ENCODE data around the gene ARHGEF2. TPM values are rescaled to one million over a fixed set of nuclear protein-coding genes. Genes with fewer than 3 reads are reported as not detected.
A peak's percentile ranks its signal among the peaks of the same experiment; 100 is the strongest.

The ARHGEF2 gene
- total and polyA plus RNA-seq, 10 of the 15 experiments (the other 5 are each of a cell fraction or from before 2014, with no cell fraction given), result 8.1 to 113 (median 69.9) TPM

DNA sequence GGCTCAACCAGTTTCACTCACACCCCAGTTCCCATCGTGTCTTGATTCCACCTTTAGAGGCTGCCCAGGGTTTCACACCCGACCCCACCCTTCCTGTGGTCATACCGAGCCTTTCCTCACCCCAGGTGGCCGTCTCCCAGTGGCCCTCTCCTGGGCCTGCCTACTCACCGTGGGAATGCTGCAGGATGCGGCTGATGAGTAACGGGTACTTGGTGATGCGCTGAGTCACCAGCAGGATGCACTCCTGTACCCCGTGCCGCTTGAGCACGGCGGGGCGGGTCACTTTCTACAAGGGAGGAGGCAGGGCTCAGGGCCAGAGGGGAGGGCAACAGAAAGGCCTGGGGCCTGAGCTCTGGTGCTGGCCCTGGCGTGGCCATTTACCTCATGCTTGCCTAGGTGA is 16.4 kb downstream of the ARHGEF2 start:
- CTCF ChIA-PET, result interaction anchor here (1.4 to 2.8 kb wide), 4 partner anchors 15 to 28 kb away, joined by 4 to 13 read pairs (median 7); no protein-coding TSS in a partner anchor
- Histone ChIP-seq H3K4me2 (ENCODE audit: control insufficient read depth, insufficient read depth) (peak overlapping the region; percentile 13; the same call in 1 of the 2 replicates), H3K4me1 (ENCODE audit: control insufficient read depth, insufficient read depth, low read length) (peaks cover 39% of the 10 kb centered on the region)
- TF ChIP-seq CREM (IDR thresholded peaks at IDR 0.05; ENCODE audit: low read depth) (no peak), EED (IDR thresholded peaks at IDR 0.05; ENCODE audit: low read depth) (peak; percentile 66), CBFB (IDR thresholded peaks at IDR 0.05; ENCODE audit: low read depth) (no peak), IKZF2 (IDR thresholded peaks at IDR 0.05) (no peak), ZNF384 (IDR thresholded peaks at IDR 0.05; ENCODE audit: borderline replicate concordance, low read depth, low read length) (no peak)
- TF ChIP-seq, protein P1, sequence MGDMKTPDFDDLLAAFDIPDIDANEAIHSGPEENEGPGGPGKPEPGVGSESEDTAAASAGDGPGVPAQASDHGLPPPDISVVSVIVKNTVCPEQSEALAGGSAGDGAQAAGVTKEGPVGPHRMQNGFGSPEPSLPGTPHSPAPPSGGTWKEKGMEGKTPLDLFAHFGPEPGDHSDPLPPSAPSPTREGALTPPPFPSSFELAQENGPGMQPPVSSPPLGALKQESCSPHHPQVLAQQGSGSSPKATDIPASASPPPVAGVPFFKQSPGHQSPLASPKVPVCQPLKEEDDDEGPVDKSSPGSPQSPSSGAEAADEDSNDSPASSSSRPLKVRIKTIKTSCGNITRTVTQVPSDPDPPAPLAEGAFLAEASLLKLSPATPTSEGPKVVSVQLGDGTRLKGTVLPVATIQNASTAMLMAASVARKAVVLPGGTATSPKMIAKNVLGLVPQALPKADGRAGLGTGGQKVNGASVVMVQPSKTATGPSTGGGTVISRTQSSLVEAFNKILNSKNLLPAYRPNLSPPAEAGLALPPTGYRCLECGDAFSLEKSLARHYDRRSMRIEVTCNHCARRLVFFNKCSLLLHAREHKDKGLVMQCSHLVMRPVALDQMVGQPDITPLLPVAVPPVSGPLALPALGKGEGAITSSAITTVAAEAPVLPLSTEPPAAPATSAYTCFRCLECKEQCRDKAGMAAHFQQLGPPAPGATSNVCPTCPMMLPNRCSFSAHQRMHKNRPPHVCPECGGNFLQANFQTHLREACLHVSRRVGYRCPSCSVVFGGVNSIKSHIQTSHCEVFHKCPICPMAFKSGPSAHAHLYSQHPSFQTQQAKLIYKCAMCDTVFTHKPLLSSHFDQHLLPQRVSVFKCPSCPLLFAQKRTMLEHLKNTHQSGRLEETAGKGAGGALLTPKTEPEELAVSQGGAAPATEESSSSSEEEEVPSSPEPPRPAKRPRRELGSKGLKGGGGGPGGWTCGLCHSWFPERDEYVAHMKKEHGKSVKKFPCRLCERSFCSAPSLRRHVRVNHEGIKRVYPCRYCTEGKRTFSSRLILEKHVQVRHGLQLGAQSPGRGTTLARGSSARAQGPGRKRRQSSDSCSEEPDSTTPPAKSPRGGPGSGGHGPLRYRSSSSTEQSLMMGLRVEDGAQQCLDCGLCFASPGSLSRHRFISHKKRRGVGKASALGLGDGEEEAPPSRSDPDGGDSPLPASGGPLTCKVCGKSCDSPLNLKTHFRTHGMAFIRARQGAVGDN (IDR thresholded peaks at IDR 0.05), result no peak
- TF ChIP-seq, protein P2, sequence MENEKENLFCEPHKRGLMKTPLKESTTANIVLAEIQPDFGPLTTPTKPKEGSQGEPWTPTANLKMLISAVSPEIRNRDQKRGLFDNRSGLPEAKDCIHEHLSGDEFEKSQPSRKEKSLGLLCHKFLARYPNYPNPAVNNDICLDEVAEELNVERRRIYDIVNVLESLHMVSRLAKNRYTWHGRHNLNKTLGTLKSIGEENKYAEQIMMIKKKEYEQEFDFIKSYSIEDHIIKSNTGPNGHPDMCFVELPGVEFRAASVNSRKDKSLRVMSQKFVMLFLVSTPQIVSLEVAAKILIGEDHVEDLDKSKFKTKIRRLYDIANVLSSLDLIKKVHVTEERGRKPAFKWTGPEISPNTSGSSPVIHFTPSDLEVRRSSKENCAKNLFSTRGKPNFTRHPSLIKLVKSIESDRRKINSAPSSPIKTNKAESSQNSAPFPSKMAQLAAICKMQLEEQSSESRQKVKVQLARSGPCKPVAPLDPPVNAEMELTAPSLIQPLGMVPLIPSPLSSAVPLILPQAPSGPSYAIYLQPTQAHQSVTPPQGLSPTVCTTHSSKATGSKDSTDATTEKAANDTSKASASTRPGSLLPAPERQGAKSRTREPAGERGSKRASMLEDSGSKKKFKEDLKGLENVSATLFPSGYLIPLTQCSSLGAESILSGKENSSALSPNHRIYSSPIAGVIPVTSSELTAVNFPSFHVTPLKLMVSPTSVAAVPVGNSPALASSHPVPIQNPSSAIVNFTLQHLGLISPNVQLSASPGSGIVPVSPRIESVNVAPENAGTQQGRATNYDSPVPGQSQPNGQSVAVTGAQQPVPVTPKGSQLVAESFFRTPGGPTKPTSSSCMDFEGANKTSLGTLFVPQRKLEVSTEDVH (IDR thresholded peaks at IDR 0.05; ENCODE audit: low read depth, partially characterized antibody), result no peak
- TF ChIP-seq, protein P3, sequence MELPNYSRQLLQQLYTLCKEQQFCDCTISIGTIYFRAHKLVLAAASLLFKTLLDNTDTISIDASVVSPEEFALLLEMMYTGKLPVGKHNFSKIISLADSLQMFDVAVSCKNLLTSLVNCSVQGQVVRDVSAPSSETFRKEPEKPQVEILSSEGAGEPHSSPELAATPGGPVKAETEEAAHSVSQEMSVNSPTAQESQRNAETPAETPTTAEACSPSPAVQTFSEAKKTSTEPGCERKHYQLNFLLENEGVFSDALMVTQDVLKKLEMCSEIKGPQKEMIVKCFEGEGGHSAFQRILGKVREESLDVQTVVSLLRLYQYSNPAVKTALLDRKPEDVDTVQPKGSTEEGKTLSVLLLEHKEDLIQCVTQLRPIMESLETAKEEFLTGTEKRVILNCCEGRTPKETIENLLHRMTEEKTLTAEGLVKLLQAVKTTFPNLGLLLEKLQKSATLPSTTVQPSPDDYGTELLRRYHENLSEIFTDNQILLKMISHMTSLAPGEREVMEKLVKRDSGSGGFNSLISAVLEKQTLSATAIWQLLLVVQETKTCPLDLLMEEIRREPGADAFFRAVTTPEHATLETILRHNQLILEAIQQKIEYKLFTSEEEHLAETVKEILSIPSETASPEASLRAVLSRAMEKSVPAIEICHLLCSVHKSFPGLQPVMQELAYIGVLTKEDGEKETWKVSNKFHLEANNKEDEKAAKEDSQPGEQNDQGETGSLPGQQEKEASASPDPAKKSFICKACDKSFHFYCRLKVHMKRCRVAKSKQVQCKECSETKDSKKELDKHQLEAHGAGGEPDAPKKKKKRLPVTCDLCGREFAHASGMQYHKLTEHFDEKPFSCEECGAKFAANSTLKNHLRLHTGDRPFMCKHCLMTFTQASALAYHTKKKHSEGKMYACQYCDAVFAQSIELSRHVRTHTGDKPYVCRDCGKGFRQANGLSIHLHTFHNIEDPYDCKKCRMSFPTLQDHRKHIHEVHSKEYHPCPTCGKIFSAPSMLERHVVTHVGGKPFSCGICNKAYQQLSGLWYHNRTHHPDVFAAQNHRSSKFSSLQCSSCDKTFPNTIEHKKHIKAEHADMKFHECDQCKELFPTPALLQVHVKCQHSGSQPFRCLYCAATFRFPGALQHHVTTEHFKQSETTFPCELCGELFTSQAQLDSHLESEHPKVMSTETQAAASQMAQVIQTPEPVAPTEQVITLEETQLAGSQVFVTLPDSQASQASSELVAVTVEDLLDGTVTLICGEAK (IDR thresholded peaks at IDR 0.05; ENCODE audit: borderline replicate concordance), result no peak
- TF ChIP-seq, protein P4, sequence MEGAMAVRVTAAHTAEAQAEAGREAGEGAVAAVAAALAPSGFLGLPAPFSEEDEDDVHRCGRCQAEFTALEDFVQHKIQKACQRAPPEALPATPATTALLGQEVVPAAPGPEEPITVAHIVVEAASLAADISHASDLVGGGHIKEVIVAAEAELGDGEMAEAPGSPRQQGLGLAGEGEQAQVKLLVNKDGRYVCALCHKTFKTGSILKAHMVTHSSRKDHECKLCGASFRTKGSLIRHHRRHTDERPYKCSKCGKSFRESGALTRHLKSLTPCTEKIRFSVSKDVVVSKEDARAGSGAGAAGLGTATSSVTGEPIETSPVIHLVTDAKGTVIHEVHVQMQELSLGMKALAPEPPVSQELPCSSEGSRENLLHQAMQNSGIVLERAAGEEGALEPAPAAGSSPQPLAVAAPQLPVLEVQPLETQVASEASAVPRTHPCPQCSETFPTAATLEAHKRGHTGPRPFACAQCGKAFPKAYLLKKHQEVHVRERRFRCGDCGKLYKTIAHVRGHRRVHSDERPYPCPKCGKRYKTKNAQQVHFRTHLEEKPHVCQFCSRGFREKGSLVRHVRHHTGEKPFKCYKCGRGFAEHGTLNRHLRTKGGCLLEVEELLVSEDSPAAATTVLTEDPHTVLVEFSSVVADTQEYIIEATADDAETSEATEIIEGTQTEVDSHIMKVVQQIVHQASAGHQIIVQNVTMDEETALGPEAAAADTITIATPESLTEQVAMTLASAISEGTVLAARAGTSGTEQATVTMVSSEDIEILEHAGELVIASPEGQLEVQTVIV (IDR thresholded peaks at IDR 0.05; ENCODE audit: borderline replicate concordance, partially characterized antibody), result no peak

More for the DNA sequence above, 16.4 kb downstream of the ARHGEF2 start:
- no peak overlapping the region for H3K4me3 ChIP-seq
- H2AFZ ChIP-seq (ENCODE audit: control insufficient read depth, low read depth, low read length), result no peak overlapping the region
- ATAC-seq (0 out of 3 replicates have a peak, but pooled peaks have one; percentile 5), FAIRE-seq (no peak), DNase-seq (ENCODE audit: low read depth, low spot score) (no peak)
- H3K9ac ChIP-seq (ENCODE audit: control insufficient read depth, insufficient read depth, low read length), result no peak overlapping the region
- no peaks in the 10 kb centered on the region for H3K9me3 ChIP-seq (replicated peaks; ENCODE audit: control insufficient read depth, insufficient read depth, low read length)
- H4K20me1 ChIP-seq (ENCODE audit: control insufficient read depth, insufficient read depth), result peaks cover 2% of the 10 kb centered on the region
- POLR2A ChIA-PET, result interaction anchor here (0.5 to 8.4 kb wide), 4 partner anchors 14 to 43 kb away, joined by 3 to 180 read pairs (median 4); partner anchors contain the start of gene ARHGEF2
- peaks cover 53 to 54% of the 10 kb centered on the region in 2 experiments for H3K36me3 ChIP-seq (ENCODE audit: control insufficient read depth in 2 of 2, insufficient read depth in 2 of 2, low read length in 1 of 2)
- no peaks in the 10 kb centered on the region for H3K27me3 ChIP-seq (replicated peaks in 1 of 2; ENCODE audit: control insufficient read depth in 2 of 2, insufficient read depth in 2 of 2, low read length in 1 of 2)
- SMC1A ChIA-PET (ENCODE audit: uncharacterized antibody, unreplicated experiment), result interaction anchor here (1.2 to 9.7 kb wide), 4 partner anchors 13 to 24 kb away, joined by 3 to 152 read pairs (median 8); partner anchors contain the start of gene ARHGEF2
- no TSS peak for BruUV-seq (replicated peaks)
- RAD21 ChIA-PET (ENCODE audit: unreplicated experiment), result interaction anchor here (0.9 to 7.5 kb wide), 3 partner anchors 14 to 24 kb away, joined by 3 to 72 read pairs (median 3); partner anchors contain the start of gene ARHGEF2
- H3K27ac ChIP-seq (ENCODE audit: control insufficient read depth, insufficient read depth), result no peak overlapping the region; the same call in 1 of the 2 replicates
- H3K79me2 ChIP-seq (ENCODE audit: control insufficient read depth, insufficient read depth, low read length), result peaks cover 3% of the 10 kb centered on the region
- intact Hi-C loops (cut with micrococcal nuclease; ENCODE audit: unreplicated experiment), result no loop called here
- WGBS (ENCODE audit: insufficient coverage, insufficient replicate concordance, low lambda C conversion rate, missing lambda C conversion rate), result 2% methylated on average over 14 of the region's 14 CpGs
- in situ Hi-C loops (cut with MboI), result no loop called here

Measured in GM12878 (cell line).